HUES6 (cell line): ENCODE measurements around the gene NTRK2.

Source experiments
- H3K27ac ChIP-seq: 2 replicates; pipeline ENCODE4 v1.7.0; 2013; ENCODE audit warnings: low read depth, mild to moderate bottlenecking, low read length, inconsistent platforms
- H3K27me3 ChIP-seq: 2 replicates; pipeline ENCODE4 v1.6.1; 2013; ENCODE audit warnings: low read length; ENCODE audit not compliant: control insufficient read depth, insufficient read depth
- H3K36me3 ChIP-seq: 2 replicates; pipeline ENCODE4 v1.6.1; 2013; ENCODE audit warnings: low read length; ENCODE audit not compliant: control insufficient read depth, insufficient read depth
- H3K4me1 ChIP-seq: 2 replicates; pipeline ENCODE4 v1.6.1; 2013; ENCODE audit warnings: low read length; ENCODE audit not compliant: control insufficient read depth, insufficient read depth
- H3K4me3 ChIP-seq: 2 replicates; pipeline ENCODE4 v1.5.1; 2013; ENCODE audit warnings: low read depth, low read length
- H3K9ac ChIP-seq: one replicate; pipeline ENCODE4 v1.6.1; 2013; ENCODE audit warnings: mild to moderate bottlenecking, low read length
- H3K9me3 ChIP-seq: 2 replicates; pipeline ENCODE4 v1.6.1; 2013; ENCODE audit warnings: low read depth, low read length; ENCODE audit not compliant: control insufficient read depth, insufficient read depth

NTRK2 gene

GRCh38 chr9:84953252-84953773 lies 283.8 kb downstream of the NTRK2 start:
- Histone ChIP-seq H3K27me3 (peaks cover 11% of the 10 kb centered on the region), H3K4me3 (no peak overlapping the region), H3K4me1 (peaks cover 5% of the 10 kb centered on the region), H3K9ac (no peak overlapping the region), H3K36me3 (no peaks in the 10 kb centered on the region), H3K9me3 (peaks cover 2% of the 10 kb centered on the region; the same call in 1 of the 2 replicates), H3K27ac (no peak overlapping the region)

GRCh38 chr9:84953797-84954705 lies 284.5 kb downstream of the NTRK2 start:
- Histone ChIP-seq H3K9ac (no peak overlapping the region), H3K9me3 (peaks cover 2% of the 10 kb centered on the region; the same call in 1 of the 2 replicates), H3K4me1 (peaks cover 5% of the 10 kb centered on the region), H3K27ac (no peak overlapping the region), H3K36me3 (no peaks in the 10 kb centered on the region), H3K27me3 (peaks cover 11% of the 10 kb centered on the region), H3K4me3 (no peak overlapping the region)

- peaks cover 11% of the 10 kb centered on the region for H3K27me3 ChIP-seq
- no peak overlapping the region for H3K4me3 ChIP-seq
- H3K9me3 ChIP-seq, result peaks cover 2% of the 10 kb centered on the region; the same call in 1 of the 2 replicates
- H3K27ac ChIP-seq, result no peak overlapping the region
- H3K4me1 ChIP-seq, result peaks cover 5% of the 10 kb centered on the region
- H3K9ac ChIP-seq, result no peak overlapping the region
- no peaks in the 10 kb centered on the region for H3K36me3 ChIP-seq
Measured at GRCh38 chr9:84955155-84955554, 285.6 kb downstream of the NTRK2 start.

GRCh38 chr9:84955971-84956370 lies 286.4 kb downstream of the NTRK2 start:
- no peaks in the 10 kb centered on the region for H3K36me3 ChIP-seq
- no peak overlapping the region for H3K27ac ChIP-seq
- peaks cover 5% of the 10 kb centered on the region for H3K4me1 ChIP-seq
- H3K9me3 ChIP-seq, result peaks cover 2% of the 10 kb centered on the region; the same call in 1 of the 2 replicates
- no peak overlapping the region for H3K9ac ChIP-seq
- no peak overlapping the region for H3K4me3 ChIP-seq
- H3K27me3 ChIP-seq, result peaks cover 11% of the 10 kb centered on the region

- H3K27ac ChIP-seq, result no peak overlapping the region
- no peak overlapping the region for H3K9ac ChIP-seq
- H3K9me3 ChIP-seq, result peaks cover 2% of the 10 kb centered on the region; the same call in 1 of the 2 replicates
- H3K4me3 ChIP-seq, result no peak overlapping the region
- H3K4me1 ChIP-seq, result no peaks in the 10 kb centered on the region
- H3K36me3 ChIP-seq, result no peaks in the 10 kb centered on the region
- H3K27me3 ChIP-seq, result peaks cover 10% of the 10 kb centered on the region
Measured at GRCh38 chr9:84959339-84959738, 289.8 kb downstream of the NTRK2 start.

- H3K9ac ChIP-seq, result no peak overlapping the region
- no peaks in the 10 kb centered on the region for H3K9me3 ChIP-seq
- H3K27ac ChIP-seq, result no peak overlapping the region
- peaks cover 4% of the 10 kb centered on the region; the same call in 1 of the 2 replicates for H3K4me1 ChIP-seq
- no peaks in the 10 kb centered on the region for H3K36me3 ChIP-seq
- no peak overlapping the region for H3K4me3 ChIP-seq
- no peaks in the 10 kb centered on the region for H3K27me3 ChIP-seq
Measured at GRCh38 chr9:84966876-84967830, 297.6 kb downstream of the NTRK2 start.

- Histone ChIP-seq H3K4me3 (no peak overlapping the region), H3K27me3 (no peaks in the 10 kb centered on the region), H3K4me1 (peaks cover 4% of the 10 kb centered on the region; the same call in 1 of the 2 replicates), H3K9ac (no peak overlapping the region), H3K36me3 (no peaks in the 10 kb centered on the region), H3K9me3 (no peaks in the 10 kb centered on the region), H3K27ac (no peak overlapping the region)
Measured at GRCh38 chr9:84969084-84969483, 299.6 kb downstream of the NTRK2 start.

GRCh38 chr9:84969736-84970135 lies 300.2 kb downstream of the NTRK2 start:
- Histone ChIP-seq H3K9me3 (no peaks in the 10 kb centered on the region), H3K4me3 (no peak overlapping the region), H3K27me3 (no peaks in the 10 kb centered on the region), H3K27ac (no peak overlapping the region), H3K4me1 (peaks cover 4% of the 10 kb centered on the region; the same call in 1 of the 2 replicates), H3K9ac (no peak overlapping the region), H3K36me3 (no peaks in the 10 kb centered on the region)

GRCh38 chr9:84970432-84970831 lies 300.9 kb downstream of the NTRK2 start:
- no peak overlapping the region for H3K27ac ChIP-seq
- H3K9ac ChIP-seq, result no peak overlapping the region
- H3K4me1 ChIP-seq, result peaks cover 4% of the 10 kb centered on the region; the same call in 1 of the 2 replicates
- no peaks in the 10 kb centered on the region for H3K27me3 ChIP-seq
- H3K36me3 ChIP-seq, result no peaks in the 10 kb centered on the region
- H3K4me3 ChIP-seq, result no peak overlapping the region
- no peaks in the 10 kb centered on the region for H3K9me3 ChIP-seq

- Histone ChIP-seq H3K4me3 (no peak overlapping the region), H3K36me3 (no peaks in the 10 kb centered on the region), H3K9ac (no peak overlapping the region), H3K27ac (no peak overlapping the region), H3K27me3 (no peaks in the 10 kb centered on the region), H3K9me3 (no peaks in the 10 kb centered on the region), H3K4me1 (peaks cover 4% of the 10 kb centered on the region; the same call in 1 of the 2 replicates)
Measured at GRCh38 chr9:84971571-84971970, 302.0 kb downstream of the NTRK2 start.
